Activated naive CD4-positive, alpha-beta T cell treated with anti-CD3 and anti-CD28 coated beads, Interleukin-2, amount 10 ng/mL, durations not matched to agents 7 days and 5 days (primary cell): ENCODE results near the gene CTNNA2.

Experiments used
- CTCF ChIA-PET: fragments of 350-600 bp; sonication (Branson Sonifier 250); formaldehyde crosslinking; loops from one replicate; lab custom pipeline; 2021; ENCODE audit warnings: antibody characterized with exemption; lab: Charles Lee
- DNase-seq: peaks from one replicate; pipeline ENCODE4 v3.0.0-alpha.2; 2020
- H3K27ac Mint-ChIP-seq: one replicate; pipeline ENCODE4 v1.8.0; 2021; ENCODE audit warnings: mild to moderate bottlenecking, moderate library complexity, mixed read lengths
- H3K27me3 Mint-ChIP-seq: one replicate; pipeline ENCODE4 v1.8.0; 2021; ENCODE audit warnings: mild to moderate bottlenecking, mixed read lengths
- H3K36me3 Mint-ChIP-seq: one replicate; pipeline ENCODE4 v1.8.0; 2021; ENCODE audit warnings: mixed read lengths
- H3K4me1 Mint-ChIP-seq: one replicate; pipeline ENCODE4 v1.8.0; 2021; ENCODE audit warnings: mixed read lengths
- H3K4me3 Mint-ChIP-seq: one replicate; pipeline ENCODE4 v1.8.0; 2021; ENCODE audit warnings: mild to moderate bottlenecking, moderate library complexity, mixed read lengths
- H3K9me3 Mint-ChIP-seq: one replicate; pipeline ENCODE4 v1.8.0; 2021; ENCODE audit warnings: mixed read lengths

The CTNNA2 gene

GRCh38 chr2:80573167-80573566 lies 1060.3 kb downstream of the CTNNA2 start:
- no peak overlapping the region for H3K4me3 Mint-ChIP-seq
- H3K36me3 Mint-ChIP-seq: no peaks in the 10 kb centered on the region
- no peaks in the 10 kb centered on the region for H3K27me3 Mint-ChIP-seq
- peaks cover 15% of the 10 kb centered on the region for H3K9me3 Mint-ChIP-seq
- CTCF ChIA-PET: no interaction called here
- H3K4me1 Mint-ChIP-seq: no peaks in the 10 kb centered on the region
- H3K27ac Mint-ChIP-seq: no peak overlapping the region
- DNase-seq: no peak

- CTCF ChIA-PET: no interaction called here
- DNase-seq: no peak
- Mint-ChIP-seq H3K27ac (no peak overlapping the region), H3K27me3 (no peaks in the 10 kb centered on the region), H3K4me3 (no peak overlapping the region), H3K36me3 (no peaks in the 10 kb centered on the region), H3K9me3 (peaks cover 10% of the 10 kb centered on the region), H3K4me1 (no peaks in the 10 kb centered on the region)
These were observed 1061.1 kb downstream of the CTNNA2 start for GRCh38 chr2:80573950-80574349.

- H3K9me3 Mint-ChIP-seq: peaks cover 2% of the 10 kb centered on the region
- CTCF ChIA-PET: no interaction called here
- no peaks in the 10 kb centered on the region for H3K27me3 Mint-ChIP-seq
- H3K36me3 Mint-ChIP-seq: no peaks in the 10 kb centered on the region
- no peaks in the 10 kb centered on the region for H3K4me1 Mint-ChIP-seq
- H3K27ac Mint-ChIP-seq: no peak overlapping the region
- DNase-seq: no peak
- H3K4me3 Mint-ChIP-seq: no peak overlapping the region
These were observed 1066.9 kb downstream of the CTNNA2 start for GRCh38 chr2:80579756-80580155.

- CTCF ChIA-PET: no interaction called here
- no peak overlapping the region for H3K27ac Mint-ChIP-seq
- H3K36me3 Mint-ChIP-seq: no peaks in the 10 kb centered on the region
- no peaks in the 10 kb centered on the region for H3K27me3 Mint-ChIP-seq
- H3K4me1 Mint-ChIP-seq: no peaks in the 10 kb centered on the region
- no peak overlapping the region for H3K4me3 Mint-ChIP-seq
- H3K9me3 Mint-ChIP-seq: peaks cover 14% of the 10 kb centered on the region
- no peak for DNase-seq
These were observed 1078.4 kb downstream of the CTNNA2 start for GRCh38 chr2:80591233-80591632.

- no peak for DNase-seq
- Mint-ChIP-seq H3K27ac (no peak overlapping the region), H3K9me3 (peaks cover 19% of the 10 kb centered on the region), H3K27me3 (no peaks in the 10 kb centered on the region), H3K4me1 (no peaks in the 10 kb centered on the region), H3K4me3 (no peak overlapping the region), H3K36me3 (no peaks in the 10 kb centered on the region)
- CTCF ChIA-PET: no interaction called here
These were observed 1079.3 kb downstream of the CTNNA2 start for GRCh38 chr2:80592106-80592505.

GRCh38 chr2:80610108-80610507 lies 1097.3 kb downstream of the CTNNA2 start:
- CTCF ChIA-PET: no interaction called here
- Mint-ChIP-seq H3K4me1 (no peaks in the 10 kb centered on the region), H3K4me3 (no peak overlapping the region), H3K27ac (no peak overlapping the region), H3K9me3 (peaks cover 4% of the 10 kb centered on the region), H3K27me3 (no peaks in the 10 kb centered on the region), H3K36me3 (no peaks in the 10 kb centered on the region)
- no peak for DNase-seq

- H3K4me3 Mint-ChIP-seq: no peak overlapping the region
- H3K4me1 Mint-ChIP-seq: no peaks in the 10 kb centered on the region
- H3K27ac Mint-ChIP-seq: no peak overlapping the region
- CTCF ChIA-PET: no interaction called here
- H3K27me3 Mint-ChIP-seq: no peaks in the 10 kb centered on the region
- no peak for DNase-seq
- H3K9me3 Mint-ChIP-seq: peaks cover 17% of the 10 kb centered on the region
- H3K36me3 Mint-ChIP-seq: no peaks in the 10 kb centered on the region
These were observed 1108.8 kb downstream of the CTNNA2 start for GRCh38 chr2:80621656-80622055.

- no peaks in the 10 kb centered on the region for H3K36me3 Mint-ChIP-seq
- no peak overlapping the region for H3K4me3 Mint-ChIP-seq
- DNase-seq: no peak
- peaks cover 18% of the 10 kb centered on the region for H3K9me3 Mint-ChIP-seq
- CTCF ChIA-PET: no interaction called here
- H3K27me3 Mint-ChIP-seq: no peaks in the 10 kb centered on the region
- no peak overlapping the region for H3K27ac Mint-ChIP-seq
- no peaks in the 10 kb centered on the region for H3K4me1 Mint-ChIP-seq
These were observed 1111.2 kb downstream of the CTNNA2 start for GRCh38 chr2:80624062-80624461.

GRCh38 chr2:80634590-80634989 lies 1121.7 kb downstream of the CTNNA2 start:
- Mint-ChIP-seq H3K4me3 (no peak overlapping the region), H3K9me3 (peaks cover 28% of the 10 kb centered on the region), H3K36me3 (no peaks in the 10 kb centered on the region), H3K27me3 (no peaks in the 10 kb centered on the region), H3K27ac (no peak overlapping the region), H3K4me1 (no peaks in the 10 kb centered on the region)
- DNase-seq: no peak
- CTCF ChIA-PET: no interaction called here

GRCh38 chr2:80638783-80639182 lies 1125.9 kb downstream of the CTNNA2 start:
- no peaks in the 10 kb centered on the region for H3K27me3 Mint-ChIP-seq
- CTCF ChIA-PET: no interaction called here
- H3K9me3 Mint-ChIP-seq: peaks cover 23% of the 10 kb centered on the region
- no peaks in the 10 kb centered on the region for H3K36me3 Mint-ChIP-seq
- no peak for DNase-seq
- no peaks in the 10 kb centered on the region for H3K4me1 Mint-ChIP-seq
- no peak overlapping the region for H3K4me3 Mint-ChIP-seq
- no peak overlapping the region for H3K27ac Mint-ChIP-seq

GRCh38 chr2:80642465-80642864 lies 1129.6 kb downstream of the CTNNA2 start:
- Mint-ChIP-seq H3K9me3 (peaks cover 16% of the 10 kb centered on the region), H3K27me3 (no peaks in the 10 kb centered on the region), H3K4me1 (no peaks in the 10 kb centered on the region), H3K27ac (no peak overlapping the region), H3K36me3 (no peaks in the 10 kb centered on the region), H3K4me3 (no peak overlapping the region)
- CTCF ChIA-PET: no interaction called here
- DNase-seq: no peak

- H3K36me3 Mint-ChIP-seq: no peaks in the 10 kb centered on the region
- no peak overlapping the region for H3K4me3 Mint-ChIP-seq
- CTCF ChIA-PET: no interaction called here
- H3K27ac Mint-ChIP-seq: no peak overlapping the region
- no peaks in the 10 kb centered on the region for H3K4me1 Mint-ChIP-seq
- H3K9me3 Mint-ChIP-seq: peaks cover 9% of the 10 kb centered on the region
- no peak for DNase-seq
- H3K27me3 Mint-ChIP-seq: no peaks in the 10 kb centered on the region
These were observed 1130.7 kb downstream of the CTNNA2 start for GRCh38 chr2:80643598-80643997.

GRCh38 chr2:80651435-80651834 lies 1138.6 kb downstream of the CTNNA2 start:
- no peaks in the 10 kb centered on the region for H3K4me1 Mint-ChIP-seq
- CTCF ChIA-PET: no interaction called here

GRCh38 chr2:80655265-80655664 lies 1142.4 kb downstream of the CTNNA2 start:
- Mint-ChIP-seq H3K9me3 (peaks cover 13% of the 10 kb centered on the region), H3K27me3 (no peaks in the 10 kb centered on the region), H3K36me3 (no peaks in the 10 kb centered on the region), H3K4me3 (no peak overlapping the region), H3K27ac (no peak overlapping the region), H3K4me1 (no peaks in the 10 kb centered on the region)
- no peak for DNase-seq
- CTCF ChIA-PET: no interaction called here

More at GRCh38 chr2:80651435-80651834, 1138.6 kb downstream of the CTNNA2 start:
- Mint-ChIP-seq H3K4me3 (no peak overlapping the region), H3K27ac (no peak overlapping the region), H3K9me3 (peaks cover 9% of the 10 kb centered on the region), H3K36me3 (no peaks in the 10 kb centered on the region), H3K27me3 (no peaks in the 10 kb centered on the region)
- DNase-seq: no peak

- no peaks in the 10 kb centered on the region for H3K4me1 Mint-ChIP-seq
These were observed 1157.9 kb downstream of the CTNNA2 start for GRCh38 chr2:80670763-80671162.

GRCh38 chr2:80687524-80687923 lies 1174.7 kb downstream of the CTNNA2 start:
- no peaks in the 10 kb centered on the region for H3K27me3 Mint-ChIP-seq
- DNase-seq: no peak
- no peak overlapping the region for H3K27ac Mint-ChIP-seq
- no peaks in the 10 kb centered on the region for H3K4me1 Mint-ChIP-seq
- H3K4me3 Mint-ChIP-seq: no peak overlapping the region
- CTCF ChIA-PET: no interaction called here
- H3K36me3 Mint-ChIP-seq: no peaks in the 10 kb centered on the region
- peaks cover 14% of the 10 kb centered on the region for H3K9me3 Mint-ChIP-seq

More at GRCh38 chr2:80670763-80671162, 1157.9 kb downstream of the CTNNA2 start:
- H3K27me3 Mint-ChIP-seq: no peaks in the 10 kb centered on the region
- H3K9me3 Mint-ChIP-seq: peaks cover 6% of the 10 kb centered on the region
- no peak for DNase-seq
- CTCF ChIA-PET: no interaction called here
- no peak overlapping the region for H3K4me3 Mint-ChIP-seq
- no peak overlapping the region for H3K27ac Mint-ChIP-seq
- H3K36me3 Mint-ChIP-seq: no peaks in the 10 kb centered on the region
